Ovary (tissue), 9 donors: Measurements from ENCODE around the gene HRC. TPM values are rescaled to one million over a fixed set of nuclear protein-coding genes. Genes with fewer than 3 reads are reported as not detected.
A peak's percentile ranks its signal among the peaks of the same experiment; 100 is the strongest.

Experiments
- DNase-seq, 5 donors: peaks; one replicate each; pipeline ENCODE4 v3.0.0-alpha.2; 2019 to 2020
- H3K27ac ChIP-seq, 2 donors: fragments of 200-600 bp; one replicate each; pipeline versions ENCODE4 v1.5.1 to v1.8.0; 2019 to 2022
- H3K27me3 ChIP-seq: fragments of 200-600 bp; one replicate; pipeline ENCODE4 v1.8.0; 2022
- H3K36me3 ChIP-seq: fragments of 200-600 bp; sonication (generic); one replicate; pipeline ENCODE4 v1.5.1; 2019
- H3K4me1 ChIP-seq: one replicate; pipeline ENCODE4 v1.8.1; 2013; ENCODE audit warnings: mild to moderate bottlenecking, moderate library complexity; ENCODE audit not compliant: insufficient read depth
- H3K4me3 ChIP-seq: fragments of 200-600 bp; sonication (generic); one replicate; pipeline ENCODE4 v1.5.1; 2017
- H3K9me3 ChIP-seq, 2 donors: fragments of 200-600 bp in 1 of 2; sonication (generic) in 1 of 2; one replicate each; pipeline versions ENCODE4 v1.5.1 to v1.8.1; 2013 to 2019; ENCODE audit warnings: mild to moderate bottlenecking in 1 of 2, moderate library complexity in 1 of 2
- EP300 ChIP-seq: sonication (generic); formaldehyde crosslinking; IDR thresholded peaks from one replicate; pipeline ENCODE4 v1.6.1; 2017; ENCODE audit warnings: antibody characterized with exemption
- POLR2A ChIP-seq: fragments of 450-650 bp; IDR thresholded peaks from one replicate; pipeline ENCODE4 v1.6.1; 2017; ENCODE audit warnings: antibody characterized with exemption, mild to moderate bottlenecking, moderate library complexity
- WGBS, 3 donors: extraction: QIAGEN DNeasy Blood & Tissue Kit in 1 of 3; methylation state at CpG; one replicate each; pipeline versions ENCODE4 v1.1.5 to v1.1.7; 2013 to 2017; 5-methylcytosine and 5-hydroxymethylcytosine counted together
- intact Hi-C, 4 donors: fragments of 100-400 bp; cut with DNase I; formaldehyde crosslinking; loops; one replicate each; pipeline versions ENCODE4 v1.11.0 to v1.15.1; 2022 to 2023
- polyA plus RNA-seq, 2 donors: library from polyadenylated mRNA; stranded (reverse); fragments of 200-250 nt in 1 of 2; fragments of 350-450 nt in 1 of 2; fragmentation: Illumina TruSeq in 1 of 2; extraction: RNeasy Lipid Tissue Mini Kit (QIAGEN cat#74804) in 1 of 2; gene quantifications; one replicate each; pipeline ENCODE4 v1.2.3, GENCODE V29; 2013 to 2014
- total RNA-seq, 7 donors: library from RNA; depleted of rRNA in 2 of 7; stranded (reverse); fragments of >200 nt in 2 of 7; fragmentation: NEBNext Ultra II Directional in 3 of 7; extraction: Animal tissue kit (Norgen Biotek cat#: 25700) in 3 of 7; gene quantifications; one replicate each; pipeline versions ENCODE4 v1.1.0 to v1.2.4, GENCODE V29; 2016 to 2023
- TF ChIP-seq, protein P1 (sequence below), 3 donors: fragments of 450-650 bp in 2 of 3; fragments of 200-600 bp in 1 of 3; IDR thresholded peaks; one replicate each; pipeline versions ENCODE4 v1.5.1 to v1.8.0; 2016 to 2022; ENCODE audit warnings: antibody characterized with exemption in 3 of 3, mild to moderate bottlenecking in 1 of 3
- donor health status: DM: no; HTN: no; CAD: no; lungs with moderate emphysema.
- donor health status: DM: no; HTN: no; CAD: no.
- donor health status: Bipolar disorder and iron deficiency.
- donor health status: DM: yes; HTN: yes; CAD: no.
- donor health status: DM: no; HTN: no; CAD: no.
- donor health status: DM: yes; HTN: yes; CAD: no.

The HRC gene
- total and polyA plus RNA-seq, 9 donors = 0.36 to 10.5 (median 2.2) TPM

- no peak overlapping the region for H3K27ac ChIP-seq
- TF ChIP-seq, protein P1, sequence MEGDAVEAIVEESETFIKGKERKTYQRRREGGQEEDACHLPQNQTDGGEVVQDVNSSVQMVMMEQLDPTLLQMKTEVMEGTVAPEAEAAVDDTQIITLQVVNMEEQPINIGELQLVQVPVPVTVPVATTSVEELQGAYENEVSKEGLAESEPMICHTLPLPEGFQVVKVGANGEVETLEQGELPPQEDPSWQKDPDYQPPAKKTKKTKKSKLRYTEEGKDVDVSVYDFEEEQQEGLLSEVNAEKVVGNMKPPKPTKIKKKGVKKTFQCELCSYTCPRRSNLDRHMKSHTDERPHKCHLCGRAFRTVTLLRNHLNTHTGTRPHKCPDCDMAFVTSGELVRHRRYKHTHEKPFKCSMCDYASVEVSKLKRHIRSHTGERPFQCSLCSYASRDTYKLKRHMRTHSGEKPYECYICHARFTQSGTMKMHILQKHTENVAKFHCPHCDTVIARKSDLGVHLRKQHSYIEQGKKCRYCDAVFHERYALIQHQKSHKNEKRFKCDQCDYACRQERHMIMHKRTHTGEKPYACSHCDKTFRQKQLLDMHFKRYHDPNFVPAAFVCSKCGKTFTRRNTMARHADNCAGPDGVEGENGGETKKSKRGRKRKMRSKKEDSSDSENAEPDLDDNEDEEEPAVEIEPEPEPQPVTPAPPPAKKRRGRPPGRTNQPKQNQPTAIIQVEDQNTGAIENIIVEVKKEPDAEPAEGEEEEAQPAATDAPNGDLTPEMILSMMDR (IDR thresholded peaks at IDR 0.05) = no peak
- TF ChIP-seq POLR2A = no peak
- TF ChIP-seq EP300 = no peak
- no peaks in the 10 kb centered on the region for H3K9me3 ChIP-seq
- H3K4me3 ChIP-seq = no peak overlapping the region
- DNase-seq = no peak
- no peaks in the 10 kb centered on the region for H3K36me3 ChIP-seq
- no peaks in the 10 kb centered on the region for H3K27me3 ChIP-seq
- intact Hi-C loops = loop anchor here in 2 of 4 donors (10.0 kb wide), 1 partner anchor 46 kb away; no protein-coding TSS in a partner anchor
- H3K4me1 ChIP-seq = no peaks in the 10 kb centered on the region
- 79 to 95% (median 89%) methylated on average over 7 of the region's 7 CpGs for WGBS, 3 donors
These were observed 14.2 kb downstream of the HRC start for GRCh38 chr19:49140951-49141350.

- DNase-seq = no peak
- 70 to 78% (median 76%) methylated on average over 10 of the region's 10 CpGs for WGBS, 3 donors
- H3K27me3 ChIP-seq = no peaks in the 10 kb centered on the region
- H3K4me3 ChIP-seq = no peak overlapping the region
- H3K27ac ChIP-seq = no peak overlapping the region
- no peaks in the 10 kb centered on the region for H3K9me3 ChIP-seq
- peaks cover 7% of the 10 kb centered on the region for H3K4me1 ChIP-seq
- intact Hi-C loops = no loop called here
- TF ChIP-seq, protein P1 (IDR thresholded peaks at IDR 0.05) = no peak
- TF ChIP-seq POLR2A = no peak
- no peak for TF ChIP-seq EP300
- no peaks in the 10 kb centered on the region for H3K36me3 ChIP-seq
These were observed 18.4 kb downstream of the HRC start for GRCh38 chr19:49136771-49137171.

GRCh38 chr19:49135686-49136085 is 19.5 kb downstream of the HRC start:
- no peak for TF ChIP-seq POLR2A
- TF ChIP-seq EP300 = no peak
- TF ChIP-seq, protein P1 (IDR thresholded peaks at IDR 0.05) = no peak
- 82 to 87% (median 87%) methylated on average over 5 of the region's 5 CpGs for WGBS, 3 donors
- no peaks in the 10 kb centered on the region for H3K27me3 ChIP-seq
- DNase-seq = no peak
- intact Hi-C loops = no loop called here
- H3K36me3 ChIP-seq = no peaks in the 10 kb centered on the region
- peaks cover 7% of the 10 kb centered on the region for H3K4me1 ChIP-seq
- H3K27ac ChIP-seq = no peak overlapping the region
- no peak overlapping the region for H3K4me3 ChIP-seq
- no peaks in the 10 kb centered on the region for H3K9me3 ChIP-seq

GRCh38 chr19:49133621-49134454 is 21.4 kb downstream of the HRC start:
- DNase-seq = peak; percentile 65 to 89 (median 78)
- no peaks in the 10 kb centered on the region for H3K27me3 ChIP-seq
- H3K27ac ChIP-seq = no peak overlapping the region
- no peaks in the 10 kb centered on the region for H3K9me3 ChIP-seq
- H3K36me3 ChIP-seq = no peaks in the 10 kb centered on the region
- H3K4me3 ChIP-seq = peak overlapping the region; percentile 3
- peaks cover 7% of the 10 kb centered on the region for H3K4me1 ChIP-seq
- intact Hi-C loops = no loop called here
- TF ChIP-seq EP300 = no peak
- TF ChIP-seq, protein P1 (IDR thresholded peaks at IDR 0.05) = peak in 1 of 3 donors; percentile 19
- no peak for TF ChIP-seq POLR2A
- WGBS, 3 donors = 15 to 30% (median 21%) methylated on average over 42 of the region's 42 CpGs
